SU-DHL-6 (cell line): ENCODE measurements around the gene LHFPL3.

Experiments used
- H2AFZ ChIP-seq: fragments of 200-600 bp; sonication (generic); 2 replicates; pipeline ENCODE4 v1.6.1; 2014; ENCODE audit warnings: low read depth, mild to moderate bottlenecking, moderate library complexity, mixed read lengths, antibody characterized with exemption, low read length; ENCODE audit not compliant: severe bottlenecking
- H3F3A ChIP-seq: fragments of 200-600 bp; shearing (Covaris generic); 2 replicates; pipeline ENCODE4 v1.6.0; 2016; ENCODE audit warnings: antibody characterized with exemption, mild to moderate bottlenecking; ENCODE audit not compliant: insufficient read depth
- H3K27ac ChIP-seq: fragments of 200-600 bp; sonication (generic); 2 replicates; pipeline ENCODE4 v1.5.1; 2016; ENCODE audit warnings: low read depth, mild to moderate bottlenecking, low read length, moderate library complexity, mixed read lengths
- H3K27me3 ChIP-seq: fragments of 200-600 bp; sonication (generic), shearing (Covaris generic); 2 replicates; pipeline ENCODE4 v1.6.0; 2014; ENCODE audit warnings: mild to moderate bottlenecking, low read length
- H3K36me3 ChIP-seq: fragments of 200-600 bp; sonication (generic); 2 replicates; pipeline ENCODE4 v1.6.1; 2014; ENCODE audit warnings: mild to moderate bottlenecking, low read length, mixed read lengths
- H3K4me2 ChIP-seq: fragments of 300-600, 200-600 bp; shearing (Covaris generic), sonication (generic); 2 replicates; pipeline ENCODE4 v1.6.0; 2014; ENCODE audit warnings: low read length, low read depth, mild to moderate bottlenecking; ENCODE audit not compliant: poor library complexity, severe bottlenecking
- H3K4me3 ChIP-seq: fragments of 200-600 bp; sonication (generic); 2 replicates; pipeline ENCODE4 v1.5.1; 2014; ENCODE audit warnings: antibody characterized with exemption, low read length, mild to moderate bottlenecking, mixed read lengths; ENCODE audit not compliant: insufficient read depth, poor library complexity, severe bottlenecking
- H3K79me2 ChIP-seq: fragments of 200-600 bp; sonication (generic); 2 replicates; pipeline ENCODE4 v1.6.1; 2014; ENCODE audit warnings: mild to moderate bottlenecking, low read length, moderate library complexity; ENCODE audit not compliant: insufficient read depth
- H3K9ac ChIP-seq: fragments of 200-600 bp; sonication (generic); 2 replicates; pipeline ENCODE4 v1.7.0; 2014; ENCODE audit warnings: mild to moderate bottlenecking, low read length
- H3K9me2 ChIP-seq: fragments of 200-600 bp; sonication (generic); replicated peaks from 2 replicates; pipeline ENCODE4 v1.6.1; 2014; ENCODE audit warnings: low read length; ENCODE audit not compliant: insufficient read depth
- H3K9me3 ChIP-seq: fragments of 200-600 bp; sonication (generic); 2 replicates; pipeline ENCODE4 v1.6.1; 2014; ENCODE audit warnings: low read length, mixed read lengths; ENCODE audit not compliant: insufficient read depth
- H4K20me1 ChIP-seq: fragments of 200-600 bp; sonication (generic); 2 replicates; pipeline ENCODE4 v1.6.1; 2014; ENCODE audit warnings: low read depth, mild to moderate bottlenecking, antibody characterized with exemption, low read length, moderate library complexity, mixed read lengths
- EZH2phosphoT487 ChIP-seq: fragments of 200-600 bp; sonication (generic), shearing (Covaris generic); conservative IDR thresholded peaks from 2 replicates; pipeline ENCODE4 v1.6.1; 2018; ENCODE audit warnings: mild to moderate bottlenecking, antibody characterized with exemption, low read length, moderate library complexity, mixed read lengths
- TF ChIP-seq, protein P1 (sequence below): fragments of 200-600 bp; sonication (generic); IDR thresholded peaks from one replicate; pipeline ENCODE4 v1.5.1; 2017; ENCODE audit warnings: antibody characterized with exemption, mild to moderate bottlenecking, low read length, moderate library complexity; ENCODE audit not compliant: insufficient read depth, poor library complexity, severe bottlenecking

Gene LHFPL3

DNA sequence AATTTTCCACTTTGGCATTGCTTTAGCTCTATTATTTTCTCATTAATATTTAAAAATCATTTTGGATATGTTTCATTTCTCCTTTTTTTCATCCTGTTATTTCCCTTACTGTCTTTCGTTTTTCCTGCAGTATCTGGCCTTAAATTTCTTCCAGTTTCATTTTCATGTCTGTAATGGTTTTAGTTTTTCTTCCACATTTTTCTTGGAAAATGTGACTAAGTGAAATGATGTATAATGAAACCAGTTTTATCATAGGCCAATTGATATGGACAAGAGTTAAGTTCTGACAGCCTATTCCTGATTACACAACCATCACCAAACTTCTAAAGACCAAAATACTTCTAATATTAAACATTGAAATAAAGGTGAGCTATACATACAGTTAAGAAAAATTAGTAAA is 158.5 kb downstream of the LHFPL3 start:
- Histone ChIP-seq H3K4me2 (no peak overlapping the region), H3K27ac (no peak overlapping the region), H3K9ac (no peak overlapping the region), H3K36me3 (no peaks in the 10 kb centered on the region), H4K20me1 (no peaks in the 10 kb centered on the region), H3K9me2 (no peaks in the 10 kb centered on the region), H3K9me3 (no peaks in the 10 kb centered on the region), H3F3A (no peaks in the 10 kb centered on the region), H3K4me3 (no peak overlapping the region), H3K27me3 (no peaks in the 10 kb centered on the region), H2AFZ (no peak overlapping the region), H3K79me2 (no peaks in the 10 kb centered on the region)
- TF ChIP-seq, protein P1, sequence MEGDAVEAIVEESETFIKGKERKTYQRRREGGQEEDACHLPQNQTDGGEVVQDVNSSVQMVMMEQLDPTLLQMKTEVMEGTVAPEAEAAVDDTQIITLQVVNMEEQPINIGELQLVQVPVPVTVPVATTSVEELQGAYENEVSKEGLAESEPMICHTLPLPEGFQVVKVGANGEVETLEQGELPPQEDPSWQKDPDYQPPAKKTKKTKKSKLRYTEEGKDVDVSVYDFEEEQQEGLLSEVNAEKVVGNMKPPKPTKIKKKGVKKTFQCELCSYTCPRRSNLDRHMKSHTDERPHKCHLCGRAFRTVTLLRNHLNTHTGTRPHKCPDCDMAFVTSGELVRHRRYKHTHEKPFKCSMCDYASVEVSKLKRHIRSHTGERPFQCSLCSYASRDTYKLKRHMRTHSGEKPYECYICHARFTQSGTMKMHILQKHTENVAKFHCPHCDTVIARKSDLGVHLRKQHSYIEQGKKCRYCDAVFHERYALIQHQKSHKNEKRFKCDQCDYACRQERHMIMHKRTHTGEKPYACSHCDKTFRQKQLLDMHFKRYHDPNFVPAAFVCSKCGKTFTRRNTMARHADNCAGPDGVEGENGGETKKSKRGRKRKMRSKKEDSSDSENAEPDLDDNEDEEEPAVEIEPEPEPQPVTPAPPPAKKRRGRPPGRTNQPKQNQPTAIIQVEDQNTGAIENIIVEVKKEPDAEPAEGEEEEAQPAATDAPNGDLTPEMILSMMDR, result no peak
- no peak for TF ChIP-seq EZH2phosphoT487

DNA sequence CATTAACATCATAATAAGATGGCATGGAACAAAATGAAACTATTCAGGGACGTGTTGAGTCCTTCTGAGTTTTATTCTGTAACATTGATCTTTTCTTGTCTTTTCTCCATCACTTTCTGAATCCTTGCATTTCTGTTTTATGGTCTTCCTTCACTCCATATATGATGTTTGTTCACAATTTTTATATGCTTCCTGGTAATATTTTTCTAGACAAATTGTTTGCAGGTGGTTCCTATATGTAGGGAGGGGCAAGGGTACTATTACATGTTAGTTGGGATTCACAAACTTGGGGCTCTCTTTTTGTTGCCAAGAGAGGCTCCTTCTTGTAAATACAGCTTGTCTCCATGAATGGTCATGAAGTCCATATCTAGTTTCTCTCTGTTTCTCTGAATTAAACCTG is 159.2 kb downstream of the LHFPL3 start:
- H3F3A ChIP-seq, result no peaks in the 10 kb centered on the region
- H3K9ac ChIP-seq, result no peak overlapping the region
- H3K79me2 ChIP-seq, result no peaks in the 10 kb centered on the region
- no peak overlapping the region for H3K4me3 ChIP-seq
- TF ChIP-seq EZH2phosphoT487, result no peak
- H4K20me1 ChIP-seq, result no peaks in the 10 kb centered on the region
- H3K9me2 ChIP-seq, result no peaks in the 10 kb centered on the region
- no peak overlapping the region for H3K4me2 ChIP-seq
- no peaks in the 10 kb centered on the region for H3K36me3 ChIP-seq
- no peaks in the 10 kb centered on the region for H3K9me3 ChIP-seq
- H3K27ac ChIP-seq, result no peak overlapping the region
- no peak overlapping the region for H2AFZ ChIP-seq
- H3K27me3 ChIP-seq, result no peaks in the 10 kb centered on the region

DNA sequence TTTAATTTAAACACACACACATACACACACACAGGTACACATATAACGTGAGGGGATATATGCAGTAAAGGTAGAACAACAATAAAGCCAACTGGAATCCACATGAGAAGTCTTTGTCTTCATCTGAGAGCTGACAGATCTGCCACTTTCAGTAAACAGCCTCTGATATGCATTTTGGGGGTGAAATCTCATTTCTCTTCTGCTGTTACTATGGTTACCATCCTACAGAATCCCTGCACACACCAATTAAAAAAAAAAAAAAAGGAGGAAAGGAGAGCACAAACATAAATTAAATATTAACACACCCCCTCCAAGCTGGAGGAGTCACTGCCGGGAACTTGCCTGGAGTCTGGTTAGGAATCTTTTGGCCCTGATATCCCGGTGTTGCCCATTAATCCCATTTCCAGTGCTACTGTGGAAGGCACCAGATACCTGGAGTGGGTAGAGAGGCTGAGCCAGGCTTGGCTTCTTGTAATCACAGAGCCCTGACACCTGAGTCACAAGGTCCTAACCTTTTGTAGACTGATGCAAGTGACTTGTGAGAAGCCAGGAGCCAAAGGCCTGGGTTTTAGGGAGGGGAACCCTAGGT is 169.1 kb downstream of the LHFPL3 start:
- Histone ChIP-seq H3K36me3 (no peaks in the 10 kb centered on the region), H3K27me3 (no peaks in the 10 kb centered on the region), H3K4me2 (no peak overlapping the region), H3K79me2 (no peaks in the 10 kb centered on the region), H4K20me1 (no peaks in the 10 kb centered on the region), H3K9me2 (no peaks in the 10 kb centered on the region), H2AFZ (no peak overlapping the region), H3K4me3 (no peak overlapping the region), H3K9ac (no peak overlapping the region), H3K9me3 (no peaks in the 10 kb centered on the region), H3F3A (no peaks in the 10 kb centered on the region), H3K27ac (no peak overlapping the region)
- TF ChIP-seq EZH2phosphoT487, result no peak
- TF ChIP-seq, protein P1, result no peak

DNA sequence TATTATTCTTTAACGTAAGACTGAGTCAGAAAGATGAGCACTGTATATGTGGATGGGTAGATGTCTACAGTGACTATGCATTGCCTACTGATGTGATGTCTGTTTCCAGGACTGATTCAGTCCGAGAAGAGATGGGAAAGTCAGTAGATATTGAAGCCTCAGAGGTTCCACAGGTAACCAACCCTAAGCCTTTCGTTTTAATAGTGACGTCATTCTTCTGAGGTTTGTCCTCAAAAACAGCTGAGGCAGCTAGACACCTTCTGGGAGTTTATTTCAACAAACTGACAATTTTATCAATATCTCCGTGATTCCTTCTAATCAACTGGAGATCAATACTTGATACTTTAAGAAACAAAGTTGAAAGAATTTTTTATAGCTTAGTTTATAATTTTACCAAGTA is 171.6 kb downstream of the LHFPL3 start:
- H3K4me3 ChIP-seq, result no peak overlapping the region
- H3K79me2 ChIP-seq, result no peaks in the 10 kb centered on the region
- H3K27me3 ChIP-seq, result no peaks in the 10 kb centered on the region
- no peaks in the 10 kb centered on the region for H4K20me1 ChIP-seq
- no peaks in the 10 kb centered on the region for H3F3A ChIP-seq
- no peaks in the 10 kb centered on the region for H3K9me3 ChIP-seq
- no peaks in the 10 kb centered on the region for H3K9me2 ChIP-seq
- H2AFZ ChIP-seq, result no peak overlapping the region
- no peak overlapping the region for H3K4me2 ChIP-seq
- H3K27ac ChIP-seq, result no peak overlapping the region
- H3K9ac ChIP-seq, result no peak overlapping the region
- H3K36me3 ChIP-seq, result no peaks in the 10 kb centered on the region
- TF ChIP-seq EZH2phosphoT487, result no peak
- TF ChIP-seq, protein P1, result no peak
